Omental fat pad (tissue), 4 donors: ENCODE results near the gene KLHDC7B. TPM values are rescaled to one million over a fixed set of nuclear protein-coding genes. Genes with fewer than 3 reads are reported as not detected.

ENCODE experiments used
- ATAC-seq: fragments of 150-250 bp; one replicate; pipeline ENCODE4 v1.9.1; 2016; ENCODE audit warnings: mild to moderate bottlenecking, moderate library complexity; ENCODE audit not compliant: low FRiP score
- DNase-seq: peaks from one replicate; pipeline ENCODE4 v3.0.0-alpha.2; 2019; ENCODE audit warnings: low spot score
- CTCF ChIP-seq, 3 donors: fragments of 450-650 bp; IDR thresholded peaks; one replicate each; pipeline ENCODE4 v1.5.1; 2016 to 2017; ENCODE audit warnings: antibody characterized with exemption in 3 of 3, mild to moderate bottlenecking in 3 of 3, moderate library complexity in 2 of 3
- total RNA-seq, 4 donors: library from RNA; depleted of rRNA; stranded (reverse); fragments of >200 nt; gene quantifications; one replicate each; pipeline ENCODE4 v1.1.0, GENCODE V29; 2016

Gene KLHDC7B
- under 1 TPM in 1 of 4 donors, not detected in 3; 0.48 TPM for total RNA-seq

GRCh38 chr22:50545522-50546325, at the start of gene KLHDC7B:
Gene KLHDC7B, plus strand, starts transcription at chr22:50545899. Its CDS starts 345 bp downstream, at chr22:50546244.
- ATAC-seq (no peak), DNase-seq (no peak)
- no peak for TF ChIP-seq CTCF (IDR thresholded peaks at IDR 0.05)

- no peak for ATAC-seq
- DNase-seq: no peak
- TF ChIP-seq CTCF (IDR thresholded peaks at IDR 0.05): no peak
These were observed 48.6 kb upstream of the KLHDC7B start for GRCh38 chr22:50497093-50497492.

GRCh38 chr22:50498322-50498890, 47.3 kb upstream of the KLHDC7B start:
- no peak for TF ChIP-seq CTCF (IDR thresholded peaks at IDR 0.05)
- DNase-seq (no peak), ATAC-seq (peak; percentile 74)

- TF ChIP-seq CTCF (IDR thresholded peaks at IDR 0.05): no peak
- DNase-seq (no peak), ATAC-seq (no peak)
These were observed 45.2 kb upstream of the KLHDC7B start for GRCh38 chr22:50500452-50500851.

- no peak for TF ChIP-seq CTCF (IDR thresholded peaks at IDR 0.05)
- no peak for DNase-seq
- ATAC-seq: no peak
These were observed 43.6 kb upstream of the KLHDC7B start for GRCh38 chr22:50502096-50502495.

- ATAC-seq (no peak), DNase-seq (no peak)
- no peak for TF ChIP-seq CTCF (IDR thresholded peaks at IDR 0.05)
These were observed 42.8 kb upstream of the KLHDC7B start for GRCh38 chr22:50502628-50503474.
